Measurements from ENCODE around the gene RNH1. TPM values are rescaled to one million over a fixed set of nuclear protein-coding genes. Genes with fewer than 3 reads are reported as not detected.

RNH1 gene
- total RNA-seq, 1 experiment from 2014 or later: 60.0 TPM

GRCh38 chr11:475941-476340 is 31.1 kb downstream of the RNH1 start:
- Histone ChIP-seq H4K20me1 (ENCODE audit: control insufficient read depth, insufficient read depth, insufficient read length) (no peaks in the 10 kb centered on the region), H2BK12ac (ENCODE audit: insufficient read length, low read depth, low read length) (no peak overlapping the region), H2AK5ac (ENCODE audit: insufficient read length, low read length) (no peak overlapping the region), H3K56ac (ENCODE audit: insufficient read length, low read depth, low read length) (no peak overlapping the region), H3K4ac (ENCODE audit: low read depth, low read length) (no peak overlapping the region), H3K4me2 (ENCODE audit: insufficient read depth, insufficient read length, low read length) (no peak overlapping the region), H3K14ac (ENCODE audit: insufficient read depth, low read length) (no peak overlapping the region), H3K79me2 (ENCODE audit: insufficient read depth, low read length) (no peaks in the 10 kb centered on the region; the same call in 1 of the 2 replicates), H2BK5ac (ENCODE audit: insufficient read length, low read length) (no peak overlapping the region), H2BK120ac (ENCODE audit: low read depth, low read length, poor library complexity, severe bottlenecking) (no peak overlapping the region), H4K8ac (replicated peaks; ENCODE audit: insufficient read length, low read depth, low read length) (no peak overlapping the region), H3K79me1 (ENCODE audit: insufficient read depth, low read depth, low read length, poor library complexity, severe bottlenecking) (no peaks in the 10 kb centered on the region), H4K91ac (ENCODE audit: insufficient read length, low read depth, low read length) (no peak overlapping the region), H3K27ac (ENCODE audit: insufficient read length, low read depth, low read length) (no peak overlapping the region), H3K23me2 (ENCODE audit: insufficient read length, low read depth, low read length, poor library complexity, severe bottlenecking) (no peaks in the 10 kb centered on the region), H2BK20ac (ENCODE audit: low read depth, low read length, poor library complexity, severe bottlenecking) (no peak overlapping the region), H3K23ac (ENCODE audit: insufficient read length, low read depth, low read length) (no peak overlapping the region), H3K4me1 (ENCODE audit: insufficient read depth, low read length) (no peaks in the 10 kb centered on the region), H3K27me3 (ENCODE audit: insufficient read depth, low read length) (no peaks in the 10 kb centered on the region), H3T11ph (ENCODE audit: low read length) (no peak overlapping the region), H4K5ac (ENCODE audit: insufficient read length, low read depth, low read length) (no peak overlapping the region), H2BK15ac (ENCODE audit: low read depth, low read length) (no peak overlapping the region), H3K18ac (ENCODE audit: insufficient read length, low read depth, low read length) (no peak overlapping the region), H3K9ac (ENCODE audit: extremely low read depth, insufficient read length, low read length) (no peak overlapping the region), H2AFZ (ENCODE audit: low read length) (no peak overlapping the region), H3K9me3 (ENCODE audit: control insufficient read depth, low read depth, low read length) (no peaks in the 10 kb centered on the region)
- Mint-ChIP-seq H3K27ac (peak overlapping the region in 2 of 3 experiments; percentile 70 to 80; a peak in 2 of 7 replicates), H3K36me3 (ENCODE audit: insufficient read depth in 1 of 3, low read depth in 3 of 3) (peaks cover under 1 to 3% (median 1%) of the 10 kb centered on the region in 3 experiments; a peak in 3 of 7 replicates), H3K4me1 (peaks cover 5 to 14% of the 10 kb centered on the region in 2 experiments; a peak in 3 of 4 replicates), H3K4me3 (no peak overlapping the region), H3K27me3 (ENCODE audit: low read depth) (no peaks in the 10 kb centered on the region), H3K9me3 (no peaks in the 10 kb centered on the region; a peak in 1 of 5 replicates)
- WGBS (ENCODE audit: extremely low coverage, insufficient read length, low lambda C conversion rate): no CpG with 5 or more reads among the region's 9 CpGs
- TF ChIP-seq, protein P1, sequence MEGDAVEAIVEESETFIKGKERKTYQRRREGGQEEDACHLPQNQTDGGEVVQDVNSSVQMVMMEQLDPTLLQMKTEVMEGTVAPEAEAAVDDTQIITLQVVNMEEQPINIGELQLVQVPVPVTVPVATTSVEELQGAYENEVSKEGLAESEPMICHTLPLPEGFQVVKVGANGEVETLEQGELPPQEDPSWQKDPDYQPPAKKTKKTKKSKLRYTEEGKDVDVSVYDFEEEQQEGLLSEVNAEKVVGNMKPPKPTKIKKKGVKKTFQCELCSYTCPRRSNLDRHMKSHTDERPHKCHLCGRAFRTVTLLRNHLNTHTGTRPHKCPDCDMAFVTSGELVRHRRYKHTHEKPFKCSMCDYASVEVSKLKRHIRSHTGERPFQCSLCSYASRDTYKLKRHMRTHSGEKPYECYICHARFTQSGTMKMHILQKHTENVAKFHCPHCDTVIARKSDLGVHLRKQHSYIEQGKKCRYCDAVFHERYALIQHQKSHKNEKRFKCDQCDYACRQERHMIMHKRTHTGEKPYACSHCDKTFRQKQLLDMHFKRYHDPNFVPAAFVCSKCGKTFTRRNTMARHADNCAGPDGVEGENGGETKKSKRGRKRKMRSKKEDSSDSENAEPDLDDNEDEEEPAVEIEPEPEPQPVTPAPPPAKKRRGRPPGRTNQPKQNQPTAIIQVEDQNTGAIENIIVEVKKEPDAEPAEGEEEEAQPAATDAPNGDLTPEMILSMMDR (conservative IDR thresholded peaks at IDR 0.05): no peak
- no peak for DNase-seq
